Measurements from ENCODE around the gene RRP15. TPM values are rescaled to one million over a fixed set of nuclear protein-coding genes. Genes with fewer than 3 reads are reported as not detected.
"Not testable (repeated sequence)": the region's sequence is repeated elsewhere in the genome, so short reads cannot be mapped to it uniquely, and the experiment has no call there.

The RRP15 gene
- total and polyA plus RNA-seq, 5 experiments from 2014 or later = 16.0 to 20.8 (median 19.2) TPM

- no peaks in the 10 kb centered on the region for H3K9me3 Mint-ChIP-seq
- H3K4me1 Mint-ChIP-seq = peaks cover 18 to 52% (median 24%) of the 10 kb centered on the region in 4 donors
- ATAC-seq (no peak), DNase-seq (peak in 1 of 10 donors; percentile 2)
- H3K36me3 Mint-ChIP-seq = peaks cover 0 to 57% (median 7%) of the 10 kb centered on the region in 3 donors
- H3K27me3 Mint-ChIP-seq = no peaks in the 10 kb centered on the region
- H3K27ac Mint-ChIP-seq = peak overlapping the region in 1 of 10 donors; percentile 26
- POLR2A ChIA-PET = interaction anchor here (1.1 kb wide), 1 partner anchor 14 kb away, joined by 3 read pairs; the partner anchor contains the start of gene RRP15
- no peak overlapping the region for H3K4me3 Mint-ChIP-seq
Measured at GRCh38 chr1:218299416-218299815, 14.3 kb downstream of the RRP15 start.

GRCh38 chr1:218301217-218301616 is 16.1 kb downstream of the RRP15 start:
- Mint-ChIP-seq H3K9me3 (no peaks in the 10 kb centered on the region), H3K27me3 (no peaks in the 10 kb centered on the region), H3K27ac (no peak overlapping the region), H3K4me1 (peaks cover 16 to 47% (median 23%) of the 10 kb centered on the region in 4 donors), H3K36me3 (peaks cover 4 to 60% (median 9%) of the 10 kb centered on the region in 3 donors), H3K4me3 (no peak overlapping the region)
- POLR2A ChIA-PET = no interaction called here
- DNase-seq = no peak
- no peak for ATAC-seq

- Mint-ChIP-seq H3K27ac (peak overlapping the region in 3 of 10 donors; percentile 22 to 54 (median 29)), H3K36me3 (peaks cover 4 to 56% (median 9%) of the 10 kb centered on the region in 3 donors), H3K9me3 (no peaks in the 10 kb centered on the region), H3K4me3 (no peak overlapping the region), H3K4me1 (peaks cover 11 to 38% (median 19%) of the 10 kb centered on the region in 4 donors), H3K27me3 (no peaks in the 10 kb centered on the region)
- ATAC-seq = no peak
- POLR2A ChIA-PET = no interaction called here
- no peak for DNase-seq
Measured at GRCh38 chr1:218302155-218302554, 17.1 kb downstream of the RRP15 start.

GRCh38 chr1:218303176-218303879 is 18.2 kb downstream of the RRP15 start:
- H3K36me3 Mint-ChIP-seq = peaks cover 4 to 62% (median 14%) of the 10 kb centered on the region in 3 donors
- DNase-seq (no peak), ATAC-seq (no peak)
- no peak overlapping the region for H3K4me3 Mint-ChIP-seq
- no peaks in the 10 kb centered on the region for H3K27me3 Mint-ChIP-seq
- no peaks in the 10 kb centered on the region for H3K9me3 Mint-ChIP-seq
- peaks cover 10 to 27% (median 14%) of the 10 kb centered on the region in 4 donors for H3K4me1 Mint-ChIP-seq
- no peak overlapping the region for H3K27ac Mint-ChIP-seq
- POLR2A ChIA-PET = no interaction called here

- Mint-ChIP-seq H3K27ac (peak overlapping the region in 1 of 10 donors; percentile 40), H3K27me3 (no peaks in the 10 kb centered on the region), H3K36me3 (peaks cover 4 to 72% (median 18%) of the 10 kb centered on the region in 3 donors), H3K9me3 (no peaks in the 10 kb centered on the region), H3K4me3 (no peak overlapping the region), H3K4me1 (peaks cover 3 to 20% (median 11%) of the 10 kb centered on the region in 4 donors)
- ATAC-seq (no peak), DNase-seq (no peak)
- POLR2A ChIA-PET = no interaction called here
Measured at GRCh38 chr1:218304281-218305039, 19.4 kb downstream of the RRP15 start.

GRCh38 chr1:218305472-218306064 is 20.5 kb downstream of the RRP15 start:
- no peaks in the 10 kb centered on the region for H3K9me3 Mint-ChIP-seq
- DNase-seq (no peak), ATAC-seq (no peak)
- no peaks in the 10 kb centered on the region for H3K27me3 Mint-ChIP-seq
- H3K27ac Mint-ChIP-seq = no peak overlapping the region
- peaks cover 4 to 78% (median 22%) of the 10 kb centered on the region in 3 donors for H3K36me3 Mint-ChIP-seq
- POLR2A ChIA-PET = no interaction called here
- no peak overlapping the region for H3K4me3 Mint-ChIP-seq
- peaks cover 2 to 17% (median 9%) of the 10 kb centered on the region in 4 donors for H3K4me1 Mint-ChIP-seq

GRCh38 chr1:218312509-218312908 is 27.4 kb downstream of the RRP15 start:
- POLR2A ChIA-PET = no interaction called here
- Mint-ChIP-seq H3K27me3 (no peaks in the 10 kb centered on the region), H3K4me3 (no peak overlapping the region), H3K36me3 (peaks cover 0 to 66% (median 24%) of the 10 kb centered on the region in 3 donors), H3K4me1 (peaks cover 0 to 5% (median 0%) of the 10 kb centered on the region in 4 donors), H3K27ac (peak overlapping the region in 1 of 10 donors; percentile 7), H3K9me3 (no peaks in the 10 kb centered on the region)
- DNase-seq (no peak), ATAC-seq (no peak)

- H3K27me3 Mint-ChIP-seq = no peaks in the 10 kb centered on the region
- POLR2A ChIA-PET = no interaction called here
- no peak overlapping the region for H3K27ac Mint-ChIP-seq
- no peak overlapping the region for H3K4me3 Mint-ChIP-seq
- DNase-seq = no peak
- peaks cover 0 to 3% (median 0%) of the 10 kb centered on the region in 4 donors for H3K4me1 Mint-ChIP-seq
- ATAC-seq = no peak
- no peaks in the 10 kb centered on the region for H3K9me3 Mint-ChIP-seq
- H3K36me3 Mint-ChIP-seq = peaks cover 0 to 63% (median 24%) of the 10 kb centered on the region in 3 donors
Measured at GRCh38 chr1:218314316-218314715, 29.2 kb downstream of the RRP15 start.

GRCh38 chr1:218315638-218316037 is 30.5 kb downstream of the RRP15 start:
- Mint-ChIP-seq H3K36me3 (peaks cover 0 to 64% (median 28%) of the 10 kb centered on the region in 3 donors), H3K27me3 (no peaks in the 10 kb centered on the region), H3K4me3 (no peak overlapping the region), H3K4me1 (peaks cover 0 to 3% (median 0%) of the 10 kb centered on the region in 4 donors), H3K9me3 (no peaks in the 10 kb centered on the region), H3K27ac (no peak overlapping the region)
- DNase-seq = no peak
- POLR2A ChIA-PET = no interaction called here
- no peak for ATAC-seq

GRCh38 chr1:218317061-218317460 is 32.0 kb downstream of the RRP15 start:
- H3K27me3 Mint-ChIP-seq = no peaks in the 10 kb centered on the region
- H3K36me3 Mint-ChIP-seq = peaks cover 0 to 55% (median 16%) of the 10 kb centered on the region in 3 donors
- DNase-seq (no peak), ATAC-seq (no peak)
- POLR2A ChIA-PET = no interaction called here
- no peak overlapping the region for H3K4me3 Mint-ChIP-seq
- H3K4me1 Mint-ChIP-seq = peaks cover 0 to 2% (median 0%) of the 10 kb centered on the region in 4 donors
- H3K27ac Mint-ChIP-seq = no peak overlapping the region
- no peaks in the 10 kb centered on the region for H3K9me3 Mint-ChIP-seq

- H3K36me3 Mint-ChIP-seq = peaks cover 0 to 59% (median 22%) of the 10 kb centered on the region in 3 donors
- H3K27ac Mint-ChIP-seq, H3K4me3 Mint-ChIP-seq, ATAC-seq, H3K4me1 Mint-ChIP-seq, DNase-seq, H3K27me3 Mint-ChIP-seq, POLR2A ChIA-PET, H3K9me3 Mint-ChIP-seq: not testable (repeated sequence)
Measured at GRCh38 chr1:218320182-218320581, 35.1 kb downstream of the RRP15 start.

- no peaks in the 10 kb centered on the region for H3K9me3 Mint-ChIP-seq
- H3K4me3 Mint-ChIP-seq = no peak overlapping the region
- H3K4me1 Mint-ChIP-seq = peaks cover 0 to 4% (median 1%) of the 10 kb centered on the region in 4 donors
- ATAC-seq = no peak
- H3K36me3 Mint-ChIP-seq = peaks cover 0 to 71% (median 20%) of the 10 kb centered on the region in 3 donors
- POLR2A ChIA-PET = no interaction called here
- H3K27me3 Mint-ChIP-seq = no peaks in the 10 kb centered on the region
- DNase-seq = no peak
- no peak overlapping the region for H3K27ac Mint-ChIP-seq
Measured at GRCh38 chr1:218322762-218323161, 37.7 kb downstream of the RRP15 start.
